Stimulated activated CD8-positive, alpha-beta memory T cell treated with anti-CD3 and anti-CD28 coated beads, Interleukin-12 subunit alpha, Interleukin-12 subunit beta, amount 100 ng/mL, for 24 hours (primary cell): ENCODE data around the gene CD109.
"Not testable (repeated sequence)": the region's sequence is repeated elsewhere in the genome, so short reads cannot be mapped to it uniquely, and the experiment has no call there.

Experiments used
- DNase-seq: peaks from one replicate; pipeline ENCODE4 v3.0.0-alpha.2; 2020; ENCODE audit errors: extremely low read depth

CD109 gene

GRCh38 chr6:73791336-73791735, 95.3 kb downstream of the CD109 start:
- DNase-seq = no peak

DNA sequence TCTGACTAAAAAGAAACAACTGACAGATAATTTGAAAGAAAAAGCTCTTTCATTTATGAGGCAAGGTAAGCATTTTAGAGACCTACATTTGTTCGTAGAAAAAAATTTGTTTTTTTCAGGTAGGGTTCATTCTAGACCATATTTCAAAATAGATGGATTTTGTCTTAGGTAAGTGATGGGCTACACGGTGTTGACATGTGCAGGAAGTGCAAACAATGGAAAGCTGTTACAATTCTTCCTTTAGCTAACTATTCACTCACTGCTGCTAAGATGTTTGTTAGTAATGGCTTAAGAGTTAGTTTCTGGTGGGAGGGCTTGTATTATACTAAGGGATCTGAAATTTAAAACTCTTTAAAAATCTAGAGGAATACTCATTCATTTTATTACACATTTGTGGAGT, 96.7 kb downstream of the CD109 start:
- DNase-seq = no peak

GRCh38 chr6:73796881-73797280, 100.9 kb downstream of the CD109 start:
- DNase-seq = no peak

GRCh38 chr6:73797861-73798260, 101.9 kb downstream of the CD109 start:
- DNase-seq = no peak

- DNase-seq = no peak
Measured at GRCh38 chr6:73798592-73798991, 102.6 kb downstream of the CD109 start.

DNA sequence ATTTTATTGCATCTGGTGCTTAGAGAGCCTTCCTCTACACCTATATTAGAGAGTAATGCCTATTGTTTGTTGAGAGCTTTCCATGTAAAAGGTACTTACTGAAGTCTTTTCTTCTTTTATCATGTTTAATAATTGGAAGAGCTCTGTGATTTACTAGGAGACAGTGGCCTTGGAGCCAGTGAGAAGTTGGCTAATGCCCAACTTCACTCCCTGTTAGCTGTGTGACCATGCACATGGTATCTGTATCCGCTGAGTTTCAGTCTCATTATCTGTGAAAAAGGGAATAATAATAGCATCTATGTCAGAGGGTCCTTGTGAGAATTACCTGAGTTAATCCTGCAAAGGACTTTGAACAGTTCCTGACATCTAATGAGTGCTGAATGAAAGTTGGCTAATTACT, 105.0 kb downstream of the CD109 start:
- no peak for DNase-seq

DNA sequence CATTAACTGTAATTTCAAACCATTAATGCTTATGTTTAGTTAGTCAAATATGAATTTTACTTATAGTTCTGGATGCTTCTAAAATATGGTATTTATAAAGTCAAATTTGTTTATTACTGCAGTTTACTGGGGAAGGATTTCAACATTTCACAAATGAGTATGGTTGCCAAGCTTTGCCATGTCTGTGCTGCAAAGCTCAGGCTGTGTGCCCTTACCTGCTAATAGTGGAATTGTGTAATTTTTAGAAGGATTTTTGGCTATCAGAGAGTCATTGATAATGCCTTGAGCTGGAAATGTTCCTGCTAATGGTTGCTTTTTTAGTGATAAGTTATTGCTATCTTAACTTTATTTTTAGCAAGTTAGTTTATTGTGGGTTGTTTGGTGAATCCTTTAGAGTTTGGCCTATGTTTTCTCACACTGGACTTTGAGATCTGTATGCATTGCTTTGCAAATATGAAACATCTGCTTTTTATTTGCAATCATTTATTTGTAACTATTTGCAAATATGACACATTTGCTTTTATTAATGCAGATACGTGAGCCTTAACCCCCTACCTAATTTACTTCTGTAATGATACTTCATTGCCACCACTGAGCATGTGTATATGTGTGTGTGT, 105.8 kb downstream of the CD109 start:
- no peak for DNase-seq

DNA sequence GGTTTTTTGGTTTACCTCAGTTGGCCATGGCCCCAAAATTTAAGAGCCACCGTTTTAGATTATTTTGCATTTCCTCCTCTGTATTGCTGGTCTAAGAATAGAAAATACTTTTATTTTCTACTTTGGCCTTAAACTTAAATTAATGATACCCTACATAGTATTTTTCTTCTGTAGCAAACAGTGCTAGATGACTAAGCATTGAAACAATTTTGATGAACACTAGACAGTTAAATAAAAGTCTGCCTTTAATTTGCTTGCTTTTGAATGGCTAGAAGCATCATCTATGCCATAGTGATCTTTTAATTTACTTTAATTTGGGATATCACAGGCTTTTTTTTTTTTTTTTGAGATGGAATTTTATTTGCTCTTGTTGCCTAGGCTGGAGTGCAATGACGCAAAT, 106.4 kb downstream of the CD109 start:
- no peak for DNase-seq

DNA sequence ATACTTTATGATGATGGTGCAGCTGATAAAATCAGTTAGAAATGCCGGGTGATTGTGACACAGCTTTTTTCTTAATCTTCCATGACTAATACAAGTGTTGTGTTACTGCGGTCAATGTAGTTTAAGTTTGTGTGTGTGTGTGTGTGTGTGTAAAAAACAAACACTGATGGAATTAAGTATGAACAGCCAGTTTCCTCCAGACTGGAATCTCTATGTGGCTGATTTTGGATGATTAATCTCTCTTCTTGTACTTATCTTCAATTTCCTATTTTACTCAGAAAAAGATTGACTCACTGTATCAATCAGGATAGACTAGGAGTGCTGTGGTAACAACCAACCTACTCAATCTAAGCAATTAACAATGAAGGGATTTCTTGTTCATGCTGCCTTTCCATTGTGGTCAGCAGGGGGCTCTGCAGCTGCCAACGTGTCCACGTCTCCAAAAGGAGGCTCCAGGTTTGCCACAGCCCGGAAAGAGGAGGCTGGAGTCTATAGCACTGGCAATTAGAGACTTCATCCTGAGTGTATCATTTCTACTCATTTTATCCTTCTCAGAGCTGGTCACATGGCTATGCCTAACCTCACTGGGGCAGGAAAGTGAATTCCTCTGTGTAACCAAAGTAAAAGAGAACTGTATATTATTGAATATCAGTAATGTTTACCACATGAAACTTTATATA, 107.7 kb downstream of the CD109 start:
- no peak for DNase-seq

GRCh38 chr6:73805221-73805620, 109.2 kb downstream of the CD109 start:
- not testable (repeated sequence) for DNase-seq

- DNase-seq = not testable (repeated sequence)
Measured at GRCh38 chr6:73805982-73806381, 110.0 kb downstream of the CD109 start.

GRCh38 chr6:73811706-73812105, 115.7 kb downstream of the CD109 start:
- DNase-seq = no peak

- no peak for DNase-seq
Measured at GRCh38 chr6:73817253-73817652, 121.2 kb downstream of the CD109 start.

GRCh38 chr6:73823046-73823735, 127.2 kb downstream of the CD109 start:
- no peak for DNase-seq

- DNase-seq = no peak
Measured at GRCh38 chr6:73823832-73824231, 127.8 kb downstream of the CD109 start.

DNA sequence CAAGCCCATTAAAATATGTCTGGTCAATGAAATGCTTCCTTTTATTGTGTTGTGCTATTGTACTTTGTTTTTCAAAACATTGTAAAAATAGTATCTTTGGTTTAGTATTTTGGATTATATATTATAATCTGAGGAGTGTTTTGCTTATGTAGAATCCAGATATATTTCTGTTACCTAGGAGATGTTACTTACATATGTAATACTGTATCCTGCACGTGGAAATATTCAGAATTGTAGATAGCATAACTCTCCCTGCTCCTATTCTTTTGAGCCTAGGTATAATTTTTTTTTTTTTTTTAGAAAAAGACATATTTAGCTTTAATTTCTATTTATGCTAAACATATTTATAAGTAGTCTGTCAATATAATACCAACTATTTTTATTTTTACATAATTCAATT, 130.6 kb downstream of the CD109 start:
- no peak for DNase-seq

GRCh38 chr6:73830119-73830518, 134.1 kb downstream of the CD109 start:
- DNase-seq = no peak

- no peak for DNase-seq
Measured at GRCh38 chr6:73832313-73832712, 136.3 kb downstream of the CD109 start.

DNA sequence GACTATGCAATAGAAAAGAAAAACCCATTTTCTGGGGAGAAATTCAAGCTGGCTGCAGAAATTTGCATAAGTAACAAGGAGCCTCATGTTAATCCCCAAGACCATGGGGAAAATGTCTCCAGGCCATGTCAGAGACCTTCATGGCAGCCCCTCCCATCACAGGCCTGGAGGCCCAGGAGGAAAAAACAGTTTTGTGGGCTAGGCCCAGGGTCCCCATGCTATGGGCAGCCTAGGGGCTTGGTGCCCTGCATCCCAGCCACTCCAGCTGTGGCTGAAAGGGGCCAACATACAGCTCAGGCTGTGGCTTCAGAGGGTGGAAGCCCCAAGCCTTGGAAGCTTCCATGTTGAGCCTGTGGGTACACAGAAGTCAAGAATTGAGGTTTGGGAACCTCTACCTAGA, 148.7 kb downstream of the CD109 start:
- not testable (repeated sequence) for DNase-seq

DNA sequence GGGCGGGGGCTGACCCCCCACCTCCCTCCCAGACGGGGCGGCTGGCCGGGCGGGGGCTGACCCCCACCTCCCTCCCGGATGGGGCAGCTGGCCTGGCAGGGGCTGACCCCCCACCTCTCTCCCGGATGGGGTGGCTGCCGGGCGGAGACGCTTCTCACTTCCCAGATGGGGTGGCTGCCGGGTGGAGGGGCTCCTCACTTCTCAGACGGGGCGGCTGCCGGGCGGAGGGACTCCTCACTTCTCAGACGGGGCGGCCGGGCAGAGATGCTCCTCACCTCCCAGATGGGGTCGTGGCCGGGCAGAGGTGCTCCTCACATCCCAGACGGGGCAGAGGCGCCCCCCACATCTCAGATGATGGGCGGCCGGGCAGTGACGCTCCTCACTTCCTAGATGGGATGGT, 155.0 kb downstream of the CD109 start:
- DNase-seq = not testable (repeated sequence)

- no peak for DNase-seq
Measured at GRCh38 chr6:73854998-73855718, 159.2 kb downstream of the CD109 start.

DNA sequence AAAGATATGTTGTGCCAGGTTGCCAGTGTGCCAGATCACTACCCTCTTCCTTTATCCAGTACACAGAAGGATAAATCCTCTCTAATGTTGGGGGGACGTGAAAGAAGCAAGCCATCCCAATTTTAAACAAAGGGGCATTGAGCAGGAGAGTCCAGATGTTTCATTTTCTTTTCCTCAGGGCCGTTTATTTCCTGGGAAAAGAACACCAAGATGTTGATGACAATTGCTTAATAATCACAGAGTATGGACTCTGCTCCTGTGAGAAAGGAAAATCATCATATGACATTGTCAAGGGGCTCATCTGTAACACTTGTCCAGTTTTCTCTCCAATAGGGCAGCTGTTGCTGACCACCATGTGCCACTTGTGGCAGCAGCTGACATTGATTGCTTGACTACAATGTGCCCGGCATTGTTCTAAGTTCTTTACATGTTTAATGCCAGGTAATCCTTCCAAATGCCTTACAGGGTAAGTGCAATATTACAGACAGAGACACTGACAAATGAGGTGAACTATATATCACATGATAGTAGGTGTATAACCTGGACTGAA, 161.4 kb downstream of the CD109 start:
- no peak for DNase-seq
